ENCODE results near the gene GRB7.

- TF ChIP-seq CTCF (conservative IDR thresholded peaks at IDR 0.05; ENCODE audit: low read depth, low read length) (no peak), FOS (IDR thresholded peaks at IDR 0.05; ENCODE audit: low read depth, low read length) (no peak), POLR2A (IDR thresholded peaks at IDR 0.05; ENCODE audit: low read depth, low read length) (no peak), USF2 (IDR thresholded peaks at IDR 0.05; ENCODE audit: low read depth, low read length) (no peak), MAFK (IDR thresholded peaks at IDR 0.05; ENCODE audit: low read depth, low read length) (no peak), CEBPB (IDR thresholded peaks at IDR 0.05; ENCODE audit: low read depth, low read length) (no peak), RAD21 (IDR thresholded peaks at IDR 0.05; ENCODE audit: low read length) (no peak), CHD1 (IDR thresholded peaks at IDR 0.05; ENCODE audit: low read depth, low read length) (no peak), RCOR1 (IDR thresholded peaks at IDR 0.05; ENCODE audit: insufficient replicate concordance, low read length) (no peak), MAZ (IDR thresholded peaks at IDR 0.05; ENCODE audit: borderline replicate concordance, low read depth, low read length) (no peak), BHLHE40 (IDR thresholded peaks at IDR 0.05; ENCODE audit: low read depth, low read length) (peak; percentile 38; the same call in 1 of the 2 replicates), SMC3 (IDR thresholded peaks at IDR 0.05; ENCODE audit: low read depth, low read length) (no peak), MXI1 (IDR thresholded peaks at IDR 0.05; ENCODE audit: borderline replicate concordance, low read depth, low read length) (no peak)
These were observed 32.3 kb downstream of the GRB7 start for GRCh38 chr17:39769974-39770587.

Measured in IMR-90 (cell line).